Ishikawa (cell line): ENCODE data around the gene PHLDA1.

Source experiments
- CEBPB ChIP-seq: IDR thresholded peaks from 2 replicates; pipeline ENCODE4 v1.6.1; 2012
- CREB1 ChIP-seq: IDR thresholded peaks from 2 replicates; pipeline ENCODE4 v1.6.1; 2012; ENCODE audit warnings: low read depth
- EGR1 ChIP-seq: IDR thresholded peaks from 2 replicates; pipeline ENCODE4 v1.6.1; 2012
- EP300 ChIP-seq: IDR thresholded peaks from 2 replicates; pipeline ENCODE4 v1.6.1; 2012; ENCODE audit warnings: borderline replicate concordance
- FOXM1 ChIP-seq: IDR thresholded peaks from 2 replicates; pipeline ENCODE4 v1.6.1; 2012; ENCODE audit warnings: low read depth, borderline replicate concordance
- MAX ChIP-seq: IDR thresholded peaks from 2 replicates; pipeline ENCODE4 v1.6.1; 2012
- NFIC ChIP-seq: IDR thresholded peaks from 2 replicates; pipeline ENCODE4 v1.6.1; 2012
- RAD21 ChIP-seq: IDR thresholded peaks from 2 replicates; pipeline ENCODE4 v1.6.1; 2012; ENCODE audit warnings: low read depth
- TAF1 ChIP-seq: IDR thresholded peaks from 2 replicates; pipeline ENCODE4 v1.6.1; 2012; ENCODE audit warnings: low read depth, mild to moderate bottlenecking
- TCF12 ChIP-seq: IDR thresholded peaks from 2 replicates; pipeline ENCODE4 v1.6.1; 2012; ENCODE audit warnings: low read depth
- TEAD4 ChIP-seq: IDR thresholded peaks from 2 replicates; pipeline ENCODE4 v1.6.1; 2012
- YY1 ChIP-seq: IDR thresholded peaks from 2 replicates; pipeline ENCODE4 v1.6.1; 2012; ENCODE audit warnings: low read depth
- ZBTB7A ChIP-seq: IDR thresholded peaks from 2 replicates; pipeline ENCODE4 v1.6.1; 2012; ENCODE audit warnings: low read depth
- TF ChIP-seq, protein P1 (sequence below): IDR thresholded peaks from 2 replicates; pipeline ENCODE4 v1.6.1; 2012
- TF ChIP-seq, protein P2 (sequence below): IDR thresholded peaks from 2 replicates; pipeline ENCODE4 v1.6.1; 2012; ENCODE audit warnings: low read depth, mild to moderate bottlenecking

The PHLDA1 gene

DNA sequence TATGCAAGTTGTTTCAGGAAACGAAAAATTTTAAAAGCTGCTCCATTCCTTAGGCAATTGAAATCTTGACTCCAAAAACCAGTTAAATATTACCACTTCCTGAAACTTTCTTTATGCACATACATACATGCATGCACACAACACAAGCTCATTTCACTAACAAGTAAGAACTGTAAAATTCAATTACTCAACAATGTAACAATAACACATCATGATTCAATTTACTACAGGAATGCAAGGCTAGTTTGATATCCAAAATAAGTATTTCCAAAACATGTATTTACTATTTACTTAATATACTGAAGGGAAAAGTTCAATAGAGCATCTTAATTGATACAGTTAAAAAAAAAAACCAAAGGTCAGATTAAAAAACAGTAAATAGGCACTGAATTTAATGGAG lies 33.3 kb upstream of the PHLDA1 start:
- TF ChIP-seq YY1 (no peak), NFIC (no peak), FOXM1 (no peak), RAD21 (no peak), TCF12 (no peak), TAF1 (no peak), CEBPB (no peak), EP300 (no peak), CREB1 (no peak), MAX (no peak), EGR1 (no peak), TEAD4 (no peak), ZBTB7A (no peak)
- TF ChIP-seq, protein P1, sequence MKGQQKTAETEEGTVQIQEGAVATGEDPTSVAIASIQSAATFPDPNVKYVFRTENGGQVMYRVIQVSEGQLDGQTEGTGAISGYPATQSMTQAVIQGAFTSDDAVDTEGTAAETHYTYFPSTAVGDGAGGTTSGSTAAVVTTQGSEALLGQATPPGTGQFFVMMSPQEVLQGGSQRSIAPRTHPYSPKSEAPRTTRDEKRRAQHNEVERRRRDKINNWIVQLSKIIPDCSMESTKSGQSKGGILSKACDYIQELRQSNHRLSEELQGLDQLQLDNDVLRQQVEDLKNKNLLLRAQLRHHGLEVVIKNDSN = no peak
- TF ChIP-seq, protein P2, sequence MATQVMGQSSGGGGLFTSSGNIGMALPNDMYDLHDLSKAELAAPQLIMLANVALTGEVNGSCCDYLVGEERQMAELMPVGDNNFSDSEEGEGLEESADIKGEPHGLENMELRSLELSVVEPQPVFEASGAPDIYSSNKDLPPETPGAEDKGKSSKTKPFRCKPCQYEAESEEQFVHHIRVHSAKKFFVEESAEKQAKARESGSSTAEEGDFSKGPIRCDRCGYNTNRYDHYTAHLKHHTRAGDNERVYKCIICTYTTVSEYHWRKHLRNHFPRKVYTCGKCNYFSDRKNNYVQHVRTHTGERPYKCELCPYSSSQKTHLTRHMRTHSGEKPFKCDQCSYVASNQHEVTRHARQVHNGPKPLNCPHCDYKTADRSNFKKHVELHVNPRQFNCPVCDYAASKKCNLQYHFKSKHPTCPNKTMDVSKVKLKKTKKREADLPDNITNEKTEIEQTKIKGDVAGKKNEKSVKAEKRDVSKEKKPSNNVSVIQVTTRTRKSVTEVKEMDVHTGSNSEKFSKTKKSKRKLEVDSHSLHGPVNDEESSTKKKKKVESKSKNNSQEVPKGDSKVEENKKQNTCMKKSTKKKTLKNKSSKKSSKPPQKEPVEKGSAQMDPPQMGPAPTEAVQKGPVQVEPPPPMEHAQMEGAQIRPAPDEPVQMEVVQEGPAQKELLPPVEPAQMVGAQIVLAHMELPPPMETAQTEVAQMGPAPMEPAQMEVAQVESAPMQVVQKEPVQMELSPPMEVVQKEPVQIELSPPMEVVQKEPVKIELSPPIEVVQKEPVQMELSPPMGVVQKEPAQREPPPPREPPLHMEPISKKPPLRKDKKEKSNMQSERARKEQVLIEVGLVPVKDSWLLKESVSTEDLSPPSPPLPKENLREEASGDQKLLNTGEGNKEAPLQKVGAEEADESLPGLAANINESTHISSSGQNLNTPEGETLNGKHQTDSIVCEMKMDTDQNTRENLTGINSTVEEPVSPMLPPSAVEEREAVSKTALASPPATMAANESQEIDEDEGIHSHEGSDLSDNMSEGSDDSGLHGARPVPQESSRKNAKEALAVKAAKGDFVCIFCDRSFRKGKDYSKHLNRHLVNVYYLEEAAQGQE = no peak

DNA sequence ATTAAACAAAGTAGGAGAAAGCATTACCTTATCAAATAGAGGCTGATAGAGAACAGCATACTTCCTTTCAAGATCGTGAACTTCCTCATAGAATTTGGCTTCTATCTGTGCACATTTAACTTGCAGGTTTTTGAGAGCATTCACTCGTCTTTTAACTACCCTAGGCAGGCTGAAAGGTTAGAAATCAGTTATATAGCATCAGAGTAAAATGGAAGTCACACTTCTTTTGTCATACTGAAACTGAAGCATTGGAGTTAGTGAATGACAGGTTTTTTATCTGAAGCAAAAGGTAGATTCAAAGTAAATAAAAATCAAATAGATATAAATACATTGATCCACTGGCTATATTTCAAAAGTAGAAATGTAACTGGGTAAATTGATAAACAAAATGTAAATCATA lies 28.5 kb upstream of the PHLDA1 start:
- TF ChIP-seq, protein P1 = no peak
- no peak for TF ChIP-seq CREB1
- TF ChIP-seq TEAD4 = no peak
- no peak for TF ChIP-seq TAF1
- no peak for TF ChIP-seq ZBTB7A
- no peak for TF ChIP-seq EP300
- TF ChIP-seq YY1 = no peak
- TF ChIP-seq EGR1 = no peak

- no peak for TF ChIP-seq NFIC
- no peak for TF ChIP-seq MAX
- TF ChIP-seq CEBPB = no peak
These were observed 25.8 kb upstream of the PHLDA1 start for GRCh38 chr12:76057326-76057725.

DNA sequence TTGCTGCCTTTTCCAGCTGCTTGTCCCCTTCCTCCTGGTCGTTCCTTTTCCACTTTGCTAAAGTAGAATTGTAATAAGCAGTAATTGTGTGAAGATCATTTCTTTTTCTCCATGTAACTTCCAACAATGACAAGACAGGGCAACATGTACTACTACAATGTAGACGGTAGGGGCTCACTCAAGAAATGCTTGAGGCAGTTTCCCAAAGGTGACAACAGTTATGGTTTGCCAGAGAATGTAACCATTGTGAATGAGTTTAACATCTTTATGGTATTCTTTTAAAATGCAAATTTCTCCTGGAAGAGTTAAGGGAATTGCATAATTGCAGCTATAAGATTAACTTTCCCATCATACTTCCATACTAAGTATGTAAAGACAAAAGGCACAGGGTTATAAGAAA lies 23.8 kb upstream of the PHLDA1 start:
- TF ChIP-seq TAF1 (no peak), MAX (no peak), TCF12 (no peak), TEAD4 (no peak), YY1 (no peak), CREB1 (no peak)
- TF ChIP-seq, protein P1 = no peak

- TF ChIP-seq EP300 (no peak), MAX (no peak), EGR1 (no peak), NFIC (no peak), ZBTB7A (no peak), TCF12 (no peak), FOXM1 (no peak)
- TF ChIP-seq, protein P2 = no peak
These were observed 18.1 kb upstream of the PHLDA1 start for GRCh38 chr12:76049575-76050251.

GRCh38 chr12:76047742-76048141 lies 16.2 kb upstream of the PHLDA1 start:
- TF ChIP-seq RAD21 (no peak), EGR1 (no peak), YY1 (no peak), MAX (no peak), CEBPB (no peak), NFIC (no peak), FOXM1 (no peak), TAF1 (no peak), EP300 (no peak), CREB1 (no peak), ZBTB7A (no peak), TCF12 (no peak), TEAD4 (no peak)
- TF ChIP-seq, protein P2 = no peak
- TF ChIP-seq, protein P1 = no peak
